Measurements from ENCODE around the gene POLD4. TPM values are rescaled to one million over a fixed set of nuclear protein-coding genes. Genes with fewer than 3 reads are reported as not detected.

POLD4 gene
- total RNA-seq, 1 experiment from 2014 or later: 44.2 TPM

- ATAC-seq: peak; percentile 7
- H2AFZ ChIP-seq (ENCODE audit: low read depth, low read length, poor library complexity, severe bottlenecking): peak overlapping the region; percentile 86
- RAD21 ChIA-PET (ENCODE audit: low non-redundant PET in 1 of 2, low total read pairs in 2 of 2, uncharacterized antibody in 2 of 2, unreplicated experiment in 2 of 2): interaction anchor here (0.7 to 2.4 kb wide), 8 partner anchors 14 to 236 kb away, joined by 3 to 8 read pairs (median 5); partner anchors contain the start of gene SSH3 (in 1 of the 2)
These were observed 36.5 kb downstream of the POLD4 start for GRCh38 chr11:67316882-67317204.

More at GRCh38 chr11:67316882-67317204, 36.5 kb downstream of the POLD4 start:
- H3K27ac ChIP-seq (ENCODE audit: low read depth, low read length): peak overlapping the region; percentile 87
- CTCF ChIA-PET: interaction anchor here (0.7 to 3.2 kb wide), 27 partner anchors 10 to 262 kb away, joined by 3 to 60 read pairs (median 5); partner anchors contain the start of genes ANKRD13D, GRK2, POLD4 and PPP1CA
- H3K9me3 ChIP-seq (ENCODE audit: control insufficient read depth in 1 of 2, insufficient read depth in 1 of 2, low read depth in 1 of 2, low read length in 2 of 2): no peaks in the 10 kb centered on the region
- intact Hi-C loops (cut with micrococcal nuclease): loop anchor here (1.0 to 2.0 kb wide), 4 partner anchors 51 to 262 kb away; partner anchors contain the start of gene GRK2
- no peaks in the 10 kb centered on the region for H3K36me3 ChIP-seq (ENCODE audit: control insufficient read depth in 1 of 2, insufficient read depth in 2 of 2, low read length in 2 of 2)
- TF ChIP-seq EZH2 (IDR thresholded peaks at IDR 0.05) (no peak), RAD21 (IDR thresholded peaks at IDR 0.05; ENCODE audit: low read depth) (no peak), ZBTB33 (IDR thresholded peaks at IDR 0.05; ENCODE audit: extremely low read depth, insufficient replicate concordance, low read length) (no peak), SP1 (IDR thresholded peaks at IDR 0.05; ENCODE audit: low read depth) (no peak), MAX (IDR thresholded peaks at IDR 0.05) (no peak), REST (IDR thresholded peaks at IDR 0.05; ENCODE audit: low read depth) (no peak), CEBPB (IDR thresholded peaks at IDR 0.05; ENCODE audit: low read depth) (no peak), SRF (IDR thresholded peaks at IDR 0.05; ENCODE audit: low read depth) (no peak), SIN3A (IDR thresholded peaks at IDR 0.05; ENCODE audit: low read depth) (no peak)
- H3K4me2 ChIP-seq (ENCODE audit: low read length): peak overlapping the region; percentile 78
- peaks cover 11% of the 10 kb centered on the region; the same call in 1 of the 2 replicates for H3K79me2 ChIP-seq (ENCODE audit: insufficient read depth, low read length)
- H3K4me1 ChIP-seq (ENCODE audit: control insufficient read depth in 1 of 2, insufficient read depth in 2 of 2, low read length in 2 of 2): peaks cover 13 to 33% of the 10 kb centered on the region in 2 experiments; a peak in 3 of 4 replicates
- no peaks in the 10 kb centered on the region for H4K20me1 ChIP-seq (ENCODE audit: insufficient read depth)
- H3K9ac ChIP-seq (ENCODE audit: low read length): peak overlapping the region; percentile 88
- H3K9me2 ChIP-seq (ENCODE audit: insufficient read depth): no peaks in the 10 kb centered on the region
- BruUV-seq (replicated peaks): no TSS peak
- H3K27me3 ChIP-seq (ENCODE audit: insufficient read depth, low read length): no peaks in the 10 kb centered on the region
- POLR2A ChIA-PET: interaction anchor here (0.7 to 1.9 kb wide), 7 partner anchors 14 to 261 kb away, joined by 3 to 7 read pairs (median 5); partner anchors contain the start of gene SSH3
- no peak for DNase-seq (ENCODE audit: low read depth, low spot score)
- H3K4me3 ChIP-seq (replicated peaks in 1 of 2; ENCODE audit: low read depth in 1 of 2, low read length in 2 of 2): peak overlapping the region; percentile 81 to 90
